Peyer's patch (tissue), 4 donors: ENCODE measurements around the gene LRRC72. TPM values are rescaled to one million over a fixed set of nuclear protein-coding genes. Genes with fewer than 3 reads are reported as not detected.

Experiments used
- DNase-seq, 3 donors: peaks; one replicate each; pipeline ENCODE4 v3.0.0-alpha.2; 2017 to 2019
- H3K27ac ChIP-seq, 4 donors: fragments of 200-600 bp; sonication (generic); one replicate each; pipeline ENCODE4 v1.5.1; 2016 to 2019
- H3K27me3 ChIP-seq, 2 donors: fragments of 200-600 bp; sonication (generic); one replicate each; pipeline ENCODE4 v1.5.1; 2019
- H3K36me3 ChIP-seq, 3 donors: fragments of 200-600 bp; sonication (generic); one replicate each; pipeline ENCODE4 v1.5.1; 2016 to 2019
- H3K4me1 ChIP-seq, 4 donors: fragments of 200-600 bp; sonication (generic); one replicate each; pipeline ENCODE4 v1.5.1; 2016 to 2019
- H3K4me3 ChIP-seq, 4 donors: fragments of 200-600 bp; sonication (generic); 1 replicate in 3 of 4; 2 replicates in 1 of 4; pipeline ENCODE4 v1.5.1; 2016 to 2019; ENCODE audit warnings: mild to moderate bottlenecking in 1 of 4
- H3K9me3 ChIP-seq, 4 donors: fragments of 200-600 bp; sonication (generic); one replicate each; pipeline ENCODE4 v1.5.1; 2016 to 2019; ENCODE audit warnings: mild to moderate bottlenecking in 1 of 4
- CTCF ChIP-seq, 6 experiments: fragments of 450-650 bp in 4 of 6; fragments of 200-600 bp in 2 of 6; sonication (generic) in 1 of 6; IDR thresholded peaks; one replicate each; pipeline ENCODE4 v1.5.1; 2017 to 2019; ENCODE audit warnings: antibody characterized with exemption in 6 of 6, mild to moderate bottlenecking in 3 of 6, moderate library complexity in 1 of 6
- POLR2A ChIP-seq, 2 donors: fragments of 450-650 bp; IDR thresholded peaks; one replicate each; pipeline ENCODE4 v1.5.1; 2017; ENCODE audit warnings: antibody characterized with exemption in 2 of 2, mild to moderate bottlenecking in 2 of 2, moderate library complexity in 2 of 2
- total RNA-seq, 4 donors: library from RNA; depleted of rRNA; stranded (reverse); fragments of >200 nt; gene quantifications; one replicate each; pipeline ENCODE4 v1.1.0, GENCODE V29; 2016

LRRC72 gene
- not detected for total RNA-seq

GRCh38 chr7:16526742-16527540 lies at the start of gene LRRC72:
LRRC72 (plus strand) TSS chr7:16526825; CDS start chr7:16526953, 128 bp downstream.
- TF ChIP-seq POLR2A (IDR thresholded peaks at IDR 0.05) (no peak), CTCF (IDR thresholded peaks at IDR 0.05) (no peak)

GRCh38 chr7:16479161-16479560 lies 47.5 kb upstream of the LRRC72 start:
- H3K27ac ChIP-seq, result no peak overlapping the region
- no peak for DNase-seq
- no peaks in the 10 kb centered on the region for H3K27me3 ChIP-seq

More at GRCh38 chr7:16526742-16527540, at the start of gene LRRC72:
- Histone ChIP-seq H3K36me3 (no peaks in the 10 kb centered on the region), H3K9me3 (no peaks in the 10 kb centered on the region), H3K4me3 (no peak within 1 kb of the TSS), H3K27me3 (no peaks in the 10 kb centered on the region), H3K4me1 (no peaks in the 10 kb centered on the region), H3K27ac (no peak within 1 kb of the TSS)
- DNase-seq, result no peak

GRCh38 chr7:16479591-16479990 lies 47.0 kb upstream of the LRRC72 start:
- H3K36me3 ChIP-seq, result no peaks in the 10 kb centered on the region
- H3K4me3 ChIP-seq, result no peak overlapping the region
- no peaks in the 10 kb centered on the region for H3K27me3 ChIP-seq
- no peaks in the 10 kb centered on the region for H3K4me1 ChIP-seq
- no peak overlapping the region for H3K27ac ChIP-seq
- no peak for TF ChIP-seq CTCF (IDR thresholded peaks at IDR 0.05)
- no peak for TF ChIP-seq POLR2A (IDR thresholded peaks at IDR 0.05)
- H3K9me3 ChIP-seq, result no peaks in the 10 kb centered on the region
- no peak for DNase-seq

More at GRCh38 chr7:16479161-16479560, 47.5 kb upstream of the LRRC72 start:
- Histone ChIP-seq H3K4me1 (no peaks in the 10 kb centered on the region), H3K36me3 (no peaks in the 10 kb centered on the region), H3K9me3 (no peaks in the 10 kb centered on the region), H3K4me3 (no peak overlapping the region)
- TF ChIP-seq POLR2A (IDR thresholded peaks at IDR 0.05) (no peak), CTCF (IDR thresholded peaks at IDR 0.05) (no peak)

DNA sequence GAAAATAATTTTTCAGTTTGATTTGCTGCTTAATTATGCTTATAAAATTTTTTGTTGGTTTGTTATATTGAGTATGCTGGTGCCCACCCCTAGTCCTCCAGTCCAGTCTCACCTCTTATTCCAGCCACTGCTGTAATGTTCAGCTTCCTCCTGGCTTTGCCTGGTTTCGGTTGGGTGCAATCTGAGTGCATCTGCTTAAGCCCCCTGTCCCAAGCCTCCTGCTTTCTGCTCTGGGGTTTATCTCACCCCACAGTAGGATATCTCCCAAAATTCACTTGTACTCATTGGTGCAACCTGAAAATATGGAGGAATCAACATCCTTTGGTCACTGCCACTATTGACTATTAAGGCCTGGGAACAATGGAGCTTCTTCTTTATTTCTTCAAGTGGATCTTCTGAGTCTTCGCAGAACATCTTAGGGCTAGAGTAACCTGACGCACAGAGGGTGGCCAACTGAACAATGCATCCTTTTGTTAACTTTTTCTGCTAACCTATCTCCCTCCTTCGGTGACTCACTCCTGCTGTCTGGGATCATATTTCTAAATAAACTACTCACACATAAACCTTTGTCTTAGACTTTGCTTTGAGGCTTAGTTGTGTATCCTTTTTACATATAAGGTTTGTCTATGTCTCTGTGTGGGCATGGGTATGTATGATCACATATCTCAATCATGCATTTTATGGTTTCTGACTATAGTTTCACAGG lies 42.0 kb upstream of the LRRC72 start:
- DNase-seq, result no peak
- Histone ChIP-seq H3K9me3 (no peaks in the 10 kb centered on the region), H3K4me1 (no peaks in the 10 kb centered on the region), H3K27ac (no peak overlapping the region), H3K27me3 (no peaks in the 10 kb centered on the region), H3K36me3 (no peaks in the 10 kb centered on the region), H3K4me3 (no peak overlapping the region)
- no peak for TF ChIP-seq POLR2A (IDR thresholded peaks at IDR 0.05)

DNA sequence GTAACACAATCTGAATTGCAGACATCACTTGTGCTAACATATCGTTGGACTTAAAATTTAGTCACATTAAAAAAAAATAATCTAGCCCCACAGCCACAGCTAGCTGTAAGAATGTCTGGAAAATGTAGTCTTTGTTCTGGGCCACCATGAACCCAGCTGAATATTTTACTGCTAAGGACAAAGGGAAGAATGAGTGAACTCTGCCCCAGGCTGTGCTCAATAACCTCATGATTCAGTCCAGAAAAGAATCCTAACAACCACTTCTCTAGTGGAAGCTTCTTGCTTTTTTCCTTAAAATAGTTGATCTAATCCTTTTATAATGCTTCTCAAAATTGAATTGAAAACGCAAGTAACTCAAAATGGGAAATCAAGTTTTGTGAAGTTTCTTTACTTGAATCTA lies 35.5 kb upstream of the LRRC72 start:
- Histone ChIP-seq H3K4me3 (no peak overlapping the region), H3K27me3 (no peaks in the 10 kb centered on the region), H3K4me1 (no peaks in the 10 kb centered on the region), H3K9me3 (no peaks in the 10 kb centered on the region), H3K36me3 (no peaks in the 10 kb centered on the region), H3K27ac (peak overlapping the region in 1 of 4 donors; percentile 6)
- DNase-seq, result no peak
- TF ChIP-seq POLR2A (IDR thresholded peaks at IDR 0.05) (no peak), CTCF (IDR thresholded peaks at IDR 0.05) (no peak)

GRCh38 chr7:16492513-16493062 lies 34.0 kb upstream of the LRRC72 start:
- no peaks in the 10 kb centered on the region for H3K9me3 ChIP-seq
- H3K36me3 ChIP-seq, result no peaks in the 10 kb centered on the region
- no peak overlapping the region for H3K27ac ChIP-seq
- no peaks in the 10 kb centered on the region for H3K27me3 ChIP-seq
- no peak for DNase-seq
- no peaks in the 10 kb centered on the region for H3K4me1 ChIP-seq
- no peak overlapping the region for H3K4me3 ChIP-seq
- no peak for TF ChIP-seq POLR2A (IDR thresholded peaks at IDR 0.05)
- no peak for TF ChIP-seq CTCF (IDR thresholded peaks at IDR 0.05)
